Right lobe of liver (tissue), 6 donors: ENCODE measurements around the gene CADPS. TPM values are rescaled to one million over a fixed set of nuclear protein-coding genes. Genes with fewer than 3 reads are reported as not detected.

Experiments used
- ATAC-seq, 4 donors: fragments of 200-7000 bp; cut with Tn5 transposase; one replicate each; pipeline ENCODE4 v1.9.1; 2020; ENCODE audit warnings: mild to moderate bottlenecking in 4 of 4, moderate library complexity in 4 of 4
- DNase-seq, 3 donors: peaks; one replicate each; pipeline ENCODE4 v3.0.0-alpha.2; 2020
- H3K27ac ChIP-seq, 3 donors: fragments of 200-600 bp; one replicate each; pipeline ENCODE4 v1.8.0; 2022
- H3K27me3 ChIP-seq, 2 donors: fragments of 200-600 bp; one replicate each; pipeline ENCODE4 v1.8.0; 2022
- H3K36me3 ChIP-seq, 4 donors: fragments of 200-600 bp; sonication (generic) in 1 of 4; one replicate each; pipeline versions ENCODE4 v1.5.1 to v1.8.0; 2017 to 2022; ENCODE audit warnings: control low read depth in 1 of 4
- H3K4me1 ChIP-seq, 4 donors: fragments of 200-600 bp; sonication (generic) in 1 of 4; one replicate each; pipeline versions ENCODE4 v1.5.1 to v1.8.0; 2017 to 2022; ENCODE audit warnings: control low read depth in 1 of 4
- H3K4me3 ChIP-seq, 3 donors: fragments of 200-600 bp; one replicate each; pipeline ENCODE4 v1.8.0; 2022
- H3K9me3 ChIP-seq, 4 donors: fragments of 200-600 bp; sonication (generic) in 1 of 4; one replicate each; pipeline versions ENCODE4 v1.5.1 to v1.8.0; 2017 to 2022; ENCODE audit warnings: control low read depth in 1 of 4
- POLR2A ChIP-seq: fragments of 450-650 bp; IDR thresholded peaks from one replicate; pipeline ENCODE4 v1.6.1; 2017; ENCODE audit warnings: antibody characterized with exemption, mild to moderate bottlenecking
- WGBS: methylation state at CpG from one replicate; pipeline ENCODE4 v1.1.6; 2018; ENCODE audit warnings: low coverage, low lambda C conversion rate; ENCODE audit not compliant: insufficient coverage; ENCODE audit errors: missing lambda C conversion rate; 5-methylcytosine and 5-hydroxymethylcytosine counted together
- intact Hi-C, 2 donors: fragments of 100-400 bp; cut with DNase I; formaldehyde crosslinking; loops; one replicate each; pipeline versions ENCODE4 v1.11.2 to v1.14.1; 2022
- total RNA-seq, 6 experiments: library from RNA; depleted of rRNA in 2 of 6; stranded (reverse); fragments of >200 nt in 2 of 6; fragmentation: NEBNext Ultra II Directional in 3 of 6; extraction: Animal tissue kit (Norgen Biotek cat#: 25700) in 3 of 6; gene quantifications; one replicate each; pipeline versions ENCODE4 v1.1.0 to v1.2.4, GENCODE V29; 2016 to 2023
- TF ChIP-seq, protein P1 (sequence below), 4 donors: fragments of 200-600 bp in 3 of 4; fragments of 450-650 bp in 1 of 4; IDR thresholded peaks; one replicate each; pipeline versions ENCODE4 v1.5.1 to v1.8.0; 2016 to 2022; ENCODE audit warnings: antibody characterized with exemption in 4 of 4, mild to moderate bottlenecking in 2 of 4
- donor health status: DM: no; HTN: yes; CAD: no.
- donor health status: DM: no; HTN: no; CAD: no.
- donor health status: DM: no; HTN: no; CAD: no.
- donor health status: DM: no; HTN: yes; CAD: no.
- donor health status: DM: no; HTN: yes; CAD: no.

Gene CADPS
- total RNA-seq, 6 experiments from 2014 or later, result 0.06 to 0.98 TPM; not detected in 4

DNA sequence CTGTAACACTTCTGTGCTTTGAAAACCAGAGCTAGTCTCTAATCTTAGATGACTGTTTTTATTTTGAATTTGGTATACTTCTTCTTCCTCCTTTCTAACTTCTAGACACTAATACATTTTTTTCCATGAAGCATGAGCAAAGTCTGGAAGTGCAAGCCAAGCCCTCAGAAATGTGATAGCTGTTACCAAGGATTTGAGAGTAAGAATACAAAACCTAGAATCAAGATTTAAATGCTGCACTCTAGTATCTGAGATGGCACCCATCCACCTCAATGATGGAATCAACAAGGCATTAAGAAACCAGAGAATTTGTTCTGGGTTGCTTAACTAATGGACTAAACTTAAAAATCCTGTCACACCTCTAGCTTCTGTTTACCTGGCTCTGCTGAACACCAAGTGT lies 511.0 kb downstream of the CADPS start:
- intact Hi-C loops, result no loop called here
- Histone ChIP-seq H3K9me3 (no peaks in the 10 kb centered on the region), H3K27me3 (peaks cover 0 to 20% of the 10 kb centered on the region in 2 donors), H3K4me1 (peaks cover 0 to 6% (median 0%) of the 10 kb centered on the region in 4 donors), H3K4me3 (no peak overlapping the region), H3K36me3 (no peaks in the 10 kb centered on the region), H3K27ac (no peak overlapping the region)
- ATAC-seq (no peak), DNase-seq (no peak)
- TF ChIP-seq, protein P1, sequence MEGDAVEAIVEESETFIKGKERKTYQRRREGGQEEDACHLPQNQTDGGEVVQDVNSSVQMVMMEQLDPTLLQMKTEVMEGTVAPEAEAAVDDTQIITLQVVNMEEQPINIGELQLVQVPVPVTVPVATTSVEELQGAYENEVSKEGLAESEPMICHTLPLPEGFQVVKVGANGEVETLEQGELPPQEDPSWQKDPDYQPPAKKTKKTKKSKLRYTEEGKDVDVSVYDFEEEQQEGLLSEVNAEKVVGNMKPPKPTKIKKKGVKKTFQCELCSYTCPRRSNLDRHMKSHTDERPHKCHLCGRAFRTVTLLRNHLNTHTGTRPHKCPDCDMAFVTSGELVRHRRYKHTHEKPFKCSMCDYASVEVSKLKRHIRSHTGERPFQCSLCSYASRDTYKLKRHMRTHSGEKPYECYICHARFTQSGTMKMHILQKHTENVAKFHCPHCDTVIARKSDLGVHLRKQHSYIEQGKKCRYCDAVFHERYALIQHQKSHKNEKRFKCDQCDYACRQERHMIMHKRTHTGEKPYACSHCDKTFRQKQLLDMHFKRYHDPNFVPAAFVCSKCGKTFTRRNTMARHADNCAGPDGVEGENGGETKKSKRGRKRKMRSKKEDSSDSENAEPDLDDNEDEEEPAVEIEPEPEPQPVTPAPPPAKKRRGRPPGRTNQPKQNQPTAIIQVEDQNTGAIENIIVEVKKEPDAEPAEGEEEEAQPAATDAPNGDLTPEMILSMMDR (IDR thresholded peaks at IDR 0.05), result no peak
- no peak for TF ChIP-seq POLR2A

DNA sequence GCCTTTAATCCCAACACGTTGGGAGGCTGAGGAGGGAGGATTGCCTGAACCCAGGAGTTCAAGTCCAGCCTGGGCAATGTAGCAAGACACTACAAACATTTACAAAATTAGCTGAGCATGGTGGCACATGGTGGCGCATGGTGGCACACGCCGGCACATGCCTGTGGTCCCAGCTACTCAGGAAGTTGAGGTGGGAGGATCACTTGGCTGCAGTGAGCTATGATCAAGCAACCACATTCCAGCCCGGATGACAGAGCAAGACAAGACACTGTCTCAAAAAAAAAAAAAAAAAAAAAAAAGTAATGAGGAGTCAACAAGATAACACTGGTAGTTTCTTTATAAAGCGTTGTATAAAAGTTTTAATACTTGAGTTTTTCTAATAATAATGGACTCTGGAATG lies 511.9 kb downstream of the CADPS start:
- ATAC-seq, result no peak
- no peaks in the 10 kb centered on the region for H3K9me3 ChIP-seq
- intact Hi-C loops, result no loop called here
- DNase-seq, result no peak
- no peak overlapping the region for H3K27ac ChIP-seq
- TF ChIP-seq POLR2A, result no peak
- TF ChIP-seq, protein P1 (IDR thresholded peaks at IDR 0.05), result no peak
- 63% methylated on average over 5 of the region's 6 CpGs for WGBS
- H3K4me3 ChIP-seq, result no peak overlapping the region
- peaks cover 0 to 11% of the 10 kb centered on the region in 2 donors for H3K27me3 ChIP-seq
- H3K4me1 ChIP-seq, result no peaks in the 10 kb centered on the region
- no peaks in the 10 kb centered on the region for H3K36me3 ChIP-seq

DNA sequence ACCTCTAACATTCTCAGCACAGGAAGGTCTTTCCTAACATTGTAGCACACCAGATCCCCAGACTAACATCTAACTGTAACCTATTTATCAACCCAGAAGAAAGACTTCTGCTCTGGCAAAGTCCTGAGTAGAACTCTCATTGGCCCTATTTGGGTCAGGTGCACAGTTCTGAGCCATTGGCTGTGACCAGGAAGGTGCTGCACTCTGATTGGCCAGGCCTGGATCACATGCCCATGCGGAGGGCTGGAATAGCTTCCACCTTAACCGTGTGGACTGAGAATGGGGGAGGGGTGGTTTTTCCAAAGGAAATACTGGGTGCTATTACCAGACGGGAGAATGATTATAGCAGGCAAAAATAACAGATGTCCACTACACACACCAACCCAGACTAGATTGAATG lies 513.4 kb downstream of the CADPS start:
- no peak overlapping the region for H3K4me3 ChIP-seq
- ATAC-seq (no peak), DNase-seq (no peak)
- no peaks in the 10 kb centered on the region for H3K4me1 ChIP-seq
- intact Hi-C loops, result no loop called here
- no peaks in the 10 kb centered on the region for H3K36me3 ChIP-seq
- peaks cover 0 to 4% of the 10 kb centered on the region in 2 donors for H3K27me3 ChIP-seq
- 57% methylated on average over 3 of the region's 3 CpGs for WGBS
- no peaks in the 10 kb centered on the region for H3K9me3 ChIP-seq
- no peak for TF ChIP-seq POLR2A
- TF ChIP-seq, protein P1 (IDR thresholded peaks at IDR 0.05), result no peak
- H3K27ac ChIP-seq, result no peak overlapping the region

DNA sequence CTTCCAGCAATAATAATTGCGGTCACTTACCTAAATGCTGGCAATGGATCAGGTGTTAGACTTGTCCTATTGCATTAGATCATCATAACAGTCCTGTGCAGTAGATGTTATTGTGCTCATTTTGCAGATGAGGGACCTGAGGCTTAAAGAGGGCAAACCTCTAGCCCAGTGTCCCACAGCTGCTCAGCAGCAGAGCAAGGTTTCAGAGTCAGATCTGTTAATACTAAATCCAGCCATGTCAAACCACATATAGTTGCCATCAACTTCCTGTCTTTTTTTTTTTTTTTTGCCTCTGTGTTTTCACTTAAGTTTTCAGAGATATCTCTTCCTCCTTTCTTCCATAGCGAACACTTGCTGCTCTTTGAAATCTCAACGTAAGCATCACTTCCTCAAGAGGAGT lies 514.0 kb downstream of the CADPS start:
- 63% methylated on average over 3 of the region's 3 CpGs for WGBS
- DNase-seq, result no peak
- H3K36me3 ChIP-seq, result no peaks in the 10 kb centered on the region
- TF ChIP-seq, protein P1 (IDR thresholded peaks at IDR 0.05), result no peak
- TF ChIP-seq POLR2A, result no peak
- H3K27me3 ChIP-seq, result no peaks in the 10 kb centered on the region
- H3K4me3 ChIP-seq, result no peak overlapping the region
- H3K4me1 ChIP-seq, result no peaks in the 10 kb centered on the region
- ATAC-seq, result no peak
- no peak overlapping the region for H3K27ac ChIP-seq
- no peaks in the 10 kb centered on the region for H3K9me3 ChIP-seq
- intact Hi-C loops, result no loop called here

DNA sequence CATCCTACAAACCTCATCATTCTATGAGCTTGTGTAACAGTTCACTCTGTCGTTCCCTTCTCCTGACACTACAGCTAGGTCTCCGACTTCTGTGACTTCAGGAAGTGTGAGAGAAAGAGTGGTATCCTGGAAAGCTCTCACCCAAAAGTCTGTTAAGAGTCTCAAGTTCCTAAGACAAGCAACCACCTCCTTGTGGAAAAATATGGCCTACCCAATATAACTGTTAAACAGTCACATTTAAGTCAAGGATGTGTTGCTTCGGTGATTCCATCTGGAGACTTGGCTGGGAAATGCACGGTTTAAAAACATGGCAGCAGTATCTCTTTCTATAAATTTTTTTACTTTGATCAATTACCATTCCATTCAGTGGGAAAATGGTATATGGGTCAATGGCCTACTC lies 515.7 kb downstream of the CADPS start:
- H3K27me3 ChIP-seq, result no peaks in the 10 kb centered on the region
- intact Hi-C loops, result no loop called here
- ATAC-seq (no peak), DNase-seq (no peak)
- WGBS, result 78% methylated on average over 4 of the region's 4 CpGs
- no peaks in the 10 kb centered on the region for H3K4me1 ChIP-seq
- TF ChIP-seq, protein P1 (IDR thresholded peaks at IDR 0.05), result no peak
- no peak for TF ChIP-seq POLR2A
- H3K9me3 ChIP-seq, result no peaks in the 10 kb centered on the region
- H3K27ac ChIP-seq, result no peak overlapping the region
- H3K36me3 ChIP-seq, result no peaks in the 10 kb centered on the region
- no peak overlapping the region for H3K4me3 ChIP-seq
